Left lobe of liver (tissue), 2 donors: ENCODE measurements around the gene EPHA8. TPM values are rescaled to one million over a fixed set of nuclear protein-coding genes. Genes with fewer than 3 reads are reported as not detected.

Experiments
- ATAC-seq: fragments of 200-7000 bp; cut with Tn5 transposase; one replicate; pipeline ENCODE4 v1.9.1; 2020; ENCODE audit warnings: mild to moderate bottlenecking, moderate library complexity
- DNase-seq: peaks from one replicate; pipeline ENCODE4 v3.0.0-alpha.2; 2020; ENCODE audit warnings: low spot score
- total RNA-seq: library from RNA; stranded (reverse); gene quantifications from one replicate; pipeline ENCODE4 v1.2.1, GENCODE V29; 2021
- donor health status: DM: no; HTN: no; CAD: no; lungs with moderate emphysema.
- donor health status: DM: no; HTN: yes; CAD: no.

EPHA8 gene
- total RNA-seq, 1 donor from 2014 or later: not detected

- ATAC-seq: no peak
- DNase-seq: no peak
Measured at GRCh38 chr1:22587247-22587646, 24.0 kb downstream of the EPHA8 start.

GRCh38 chr1:22588899-22589422, 25.7 kb downstream of the EPHA8 start:
- ATAC-seq: no peak
- no peak for DNase-seq

- ATAC-seq (no peak), DNase-seq (no peak)
Measured at GRCh38 chr1:22591576-22591975, 28.3 kb downstream of the EPHA8 start.

GRCh38 chr1:22592051-22592450, 28.8 kb downstream of the EPHA8 start:
- ATAC-seq (no peak), DNase-seq (no peak)

- DNase-seq (no peak), ATAC-seq (no peak)
Measured at GRCh38 chr1:22592919-22593790, 29.9 kb downstream of the EPHA8 start.

- ATAC-seq: no peak
- no peak for DNase-seq
Measured at GRCh38 chr1:22594396-22594795, 31.1 kb downstream of the EPHA8 start.

GRCh38 chr1:22595108-22595507, 31.8 kb downstream of the EPHA8 start:
- no peak for DNase-seq
- ATAC-seq: no peak

- DNase-seq (no peak), ATAC-seq (no peak)
Measured at GRCh38 chr1:22597301-22597965, 34.1 kb downstream of the EPHA8 start.

GRCh38 chr1:22597996-22598395, 34.7 kb downstream of the EPHA8 start:
- no peak for ATAC-seq
- no peak for DNase-seq

- DNase-seq (no peak), ATAC-seq (no peak)
Measured at GRCh38 chr1:22598736-22599135, 35.4 kb downstream of the EPHA8 start.

- no peak for DNase-seq
- peak; percentile 26 for ATAC-seq
Measured at GRCh38 chr1:22600071-22600816, 37.0 kb downstream of the EPHA8 start.

GRCh38 chr1:22600817-22601605, 37.7 kb downstream of the EPHA8 start:
- DNase-seq (no peak), ATAC-seq (no peak)

- no peak for ATAC-seq
- no peak for DNase-seq
Measured at GRCh38 chr1:22601610-22602009, 38.3 kb downstream of the EPHA8 start.

GRCh38 chr1:22602060-22602740, 38.9 kb downstream of the EPHA8 start:
- no peak for ATAC-seq
- DNase-seq: no peak

GRCh38 chr1:22606161-22606560, 42.9 kb downstream of the EPHA8 start:
- DNase-seq: no peak
- no peak for ATAC-seq

GRCh38 chr1:22607154-22607553, 43.9 kb downstream of the EPHA8 start:
- ATAC-seq (no peak), DNase-seq (no peak)

- ATAC-seq: no peak
- DNase-seq: no peak
Measured at GRCh38 chr1:22608361-22608760, 45.1 kb downstream of the EPHA8 start.

GRCh38 chr1:22609291-22609690, 46.0 kb downstream of the EPHA8 start:
- DNase-seq (no peak), ATAC-seq (no peak)

GRCh38 chr1:22611530-22611947, 48.2 kb downstream of the EPHA8 start:
- DNase-seq (no peak), ATAC-seq (peak; percentile 47)
